Stimulated activated naive CD8-positive, alpha-beta T cell treated with anti-CD3 and anti-CD28 coated beads, Interleukin-15, amount 100 ng/mL, for 72 hours (primary cell): ENCODE measurements around the gene TRIM3.

Source experiments
- ATAC-seq: fragments of 150-1000 bp; cut with Tn5 transposase; 2 replicates; pipeline ENCODE4 v1.10.0; 2021; ENCODE audit warnings: mild to moderate bottlenecking, moderate library complexity
- DNase-seq, 2 donors: peaks; one replicate each; pipeline ENCODE4 v3.0.0; 2021 to 2022
- H3K27ac Mint-ChIP-seq, 2 donors: one replicate each; pipeline ENCODE4 v1.8.0; 2022; ENCODE audit warnings: mild to moderate bottlenecking in 2 of 2, mixed read lengths in 2 of 2, moderate library complexity in 2 of 2
- H3K27me3 Mint-ChIP-seq: one replicate; pipeline ENCODE4 v1.8.0; 2022; ENCODE audit warnings: mixed read lengths
- H3K4me1 Mint-ChIP-seq: one replicate; pipeline ENCODE4 v1.8.0; 2022; ENCODE audit warnings: mild to moderate bottlenecking, mixed read lengths
- H3K4me3 Mint-ChIP-seq, 2 donors: one replicate each; pipeline ENCODE4 v1.8.0; 2022; ENCODE audit warnings: mild to moderate bottlenecking in 2 of 2, mixed read lengths in 2 of 2, moderate library complexity in 1 of 2
- H3K9me3 Mint-ChIP-seq, 2 donors: one replicate each; pipeline ENCODE4 v1.8.0; 2022; ENCODE audit warnings: mixed read lengths in 2 of 2

Gene TRIM3

GRCh38 chr11:6486256-6486655 is 12.5 kb upstream of the TRIM3 start:
- H3K4me3 Mint-ChIP-seq: no peak overlapping the region
- H3K4me1 Mint-ChIP-seq: peaks cover 20% of the 10 kb centered on the region
- no peak overlapping the region for H3K27ac Mint-ChIP-seq
- no peak for ATAC-seq
- no peaks in the 10 kb centered on the region for H3K27me3 Mint-ChIP-seq
- H3K9me3 Mint-ChIP-seq: no peaks in the 10 kb centered on the region
- DNase-seq: no peak

- peaks cover 25% of the 10 kb centered on the region for H3K4me1 Mint-ChIP-seq
- H3K4me3 Mint-ChIP-seq: no peak overlapping the region
- DNase-seq (no peak), ATAC-seq (no peak)
- no peaks in the 10 kb centered on the region for H3K9me3 Mint-ChIP-seq
- H3K27me3 Mint-ChIP-seq: no peaks in the 10 kb centered on the region
- no peak overlapping the region for H3K27ac Mint-ChIP-seq
These were observed 11.9 kb upstream of the TRIM3 start for GRCh38 chr11:6485661-6486060.

- Mint-ChIP-seq H3K9me3 (no peaks in the 10 kb centered on the region), H3K27ac (no peak overlapping the region), H3K4me1 (peaks cover 41% of the 10 kb centered on the region), H3K27me3 (no peaks in the 10 kb centered on the region), H3K4me3 (peak overlapping the region; percentile 90 to 93)
- ATAC-seq (no peak), DNase-seq (no peak)
These were observed 9.3 kb upstream of the TRIM3 start for GRCh38 chr11:6483015-6483414.

- Mint-ChIP-seq H3K4me1 (peaks cover 41% of the 10 kb centered on the region), H3K27ac (peak overlapping the region in 1 of 2 donors; percentile 62), H3K27me3 (no peaks in the 10 kb centered on the region), H3K9me3 (no peaks in the 10 kb centered on the region), H3K4me3 (peak overlapping the region; percentile 90 to 93)
- DNase-seq: no peak
- no peak for ATAC-seq
These were observed 8.7 kb upstream of the TRIM3 start for GRCh38 chr11:6482441-6482840.

- peak overlapping the region; percentile 90 to 93 for H3K4me3 Mint-ChIP-seq
- H3K9me3 Mint-ChIP-seq: no peaks in the 10 kb centered on the region
- H3K4me1 Mint-ChIP-seq: peaks cover 41% of the 10 kb centered on the region
- H3K27me3 Mint-ChIP-seq: no peaks in the 10 kb centered on the region
- DNase-seq (no peak), ATAC-seq (no peak)
- peak overlapping the region; percentile 74 to 98 for H3K27ac Mint-ChIP-seq
These were observed 8.2 kb upstream of the TRIM3 start for GRCh38 chr11:6481924-6482275.

- Mint-ChIP-seq H3K27ac (peak within 1 kb of the TSS; percentile 97 to 98), H3K9me3 (no peaks in the 10 kb centered on the region)
These were observed 7.5 kb upstream of the TRIM3 start, which contains the start of the genes ARFIP2 and TIMM10B for GRCh38 chr11:6481012-6481923. Gene ARFIP2, minus strand, starts transcription at chr11:6481331. Its CDS starts 910 bp downstream, at chr11:6480421. Gene TIMM10B, plus strand, starts transcription at chr11:6481501. Its CDS starts 16 bp downstream, at chr11:6481517.

GRCh38 chr11:6480299-6480914 is 6.7 kb upstream of the TRIM3 start:
- Mint-ChIP-seq H3K27ac (peak overlapping the region; percentile 97 to 98), H3K4me3 (peak overlapping the region; percentile 90 to 93), H3K27me3 (no peaks in the 10 kb centered on the region), H3K4me1 (peaks cover 41% of the 10 kb centered on the region), H3K9me3 (no peaks in the 10 kb centered on the region)
- no peak for ATAC-seq
- DNase-seq: no peak

More at GRCh38 chr11:6481012-6481923, 7.5 kb upstream of the TRIM3 start, which contains the start of the genes ARFIP2 and TIMM10B:
- H3K4me1 Mint-ChIP-seq: peaks cover 41% of the 10 kb centered on the region
- H3K27me3 Mint-ChIP-seq: no peaks in the 10 kb centered on the region
- peak; percentile 99 for ATAC-seq
- DNase-seq: peak; percentile 92 to 97
- peak within 1 kb of the TSS; percentile 90 to 93 for H3K4me3 Mint-ChIP-seq

GRCh38 chr11:6476571-6476970 is 2.8 kb upstream of the TRIM3 start:
- peaks cover 47% of the 10 kb centered on the region for H3K4me1 Mint-ChIP-seq
- no peak overlapping the region for H3K27ac Mint-ChIP-seq
- no peak overlapping the region for H3K4me3 Mint-ChIP-seq
- no peaks in the 10 kb centered on the region for H3K9me3 Mint-ChIP-seq
- DNase-seq (no peak), ATAC-seq (no peak)
- H3K27me3 Mint-ChIP-seq: no peaks in the 10 kb centered on the region

- Mint-ChIP-seq H3K4me3 (no peak overlapping the region), H3K27ac (no peak overlapping the region), H3K27me3 (no peaks in the 10 kb centered on the region), H3K4me1 (peaks cover 44% of the 10 kb centered on the region), H3K9me3 (no peaks in the 10 kb centered on the region)
- DNase-seq (no peak), ATAC-seq (no peak)
These were observed 2.2 kb upstream of the TRIM3 start for GRCh38 chr11:6475936-6476335.

- DNase-seq (no peak), ATAC-seq (no peak)
- Mint-ChIP-seq H3K27ac (no peak overlapping the region), H3K4me3 (no peak overlapping the region), H3K9me3 (no peaks in the 10 kb centered on the region), H3K4me1 (peaks cover 34% of the 10 kb centered on the region), H3K27me3 (no peaks in the 10 kb centered on the region)
These were observed 1.2 kb upstream of the TRIM3 start for GRCh38 chr11:6474806-6475500.

GRCh38 chr11:6474413-6474792 is 662 bp upstream of the TRIM3 start:
- Mint-ChIP-seq H3K4me1 (peaks cover 29% of the 10 kb centered on the region), H3K9me3 (no peaks in the 10 kb centered on the region), H3K27ac (no peak overlapping the region), H3K4me3 (peak overlapping the region; percentile 79 to 84), H3K27me3 (no peaks in the 10 kb centered on the region)
- DNase-seq (no peak), ATAC-seq (no peak)

- Mint-ChIP-seq H3K4me3 (peak overlapping the region; percentile 75 to 90), H3K4me1 (peaks cover 20% of the 10 kb centered on the region), H3K9me3 (no peaks in the 10 kb centered on the region), H3K27me3 (no peaks in the 10 kb centered on the region), H3K27ac (peak overlapping the region in 1 of 2 donors; percentile 24)
- ATAC-seq (peak; percentile 22), DNase-seq (no peak)
These were observed 807 bp downstream of the TRIM3 start for GRCh38 chr11:6472934-6473333.

- DNase-seq (no peak), ATAC-seq (no peak)
- no peaks in the 10 kb centered on the region for H3K27me3 Mint-ChIP-seq
- H3K4me1 Mint-ChIP-seq: peaks cover 20% of the 10 kb centered on the region
- H3K27ac Mint-ChIP-seq: no peak overlapping the region
- no peak overlapping the region for H3K4me3 Mint-ChIP-seq
- no peaks in the 10 kb centered on the region for H3K9me3 Mint-ChIP-seq
These were observed 4.1 kb downstream of the TRIM3 start for GRCh38 chr11:6469599-6469998.

- H3K9me3 Mint-ChIP-seq: no peaks in the 10 kb centered on the region
- no peaks in the 10 kb centered on the region for H3K27me3 Mint-ChIP-seq
- no peak overlapping the region for H3K27ac Mint-ChIP-seq
- ATAC-seq (peak; percentile 33), DNase-seq (no peak)
- H3K4me1 Mint-ChIP-seq: peaks cover 15% of the 10 kb centered on the region
- no peak overlapping the region for H3K4me3 Mint-ChIP-seq
These were observed 4.8 kb downstream of the TRIM3 start for GRCh38 chr11:6468712-6469495.

GRCh38 chr11:6459099-6459450 is 14.7 kb downstream of the TRIM3 start:
- Mint-ChIP-seq H3K27me3 (no peaks in the 10 kb centered on the region), H3K4me3 (no peak overlapping the region), H3K9me3 (no peaks in the 10 kb centered on the region), H3K4me1 (no peaks in the 10 kb centered on the region), H3K27ac (no peak overlapping the region)
- no peak for ATAC-seq
- DNase-seq: no peak
